NOMO-1 treated with dmso at 0.1 percent for 144 hours (cell line): ENCODE data around the gene CKS1B.

ENCODE experiments used
- DNase-seq: peaks from one replicate; lab custom pipeline; 2025; ENCODE audit not compliant: unreplicated experiment; lab: John Stamatoyannopoulos, UW

Gene CKS1B

GRCh38 chr1:154974102-154974807 lies at the start of gene CKS1B:
TSS of gene CKS1B (plus strand) at chr1:154974681. CDS start at chr1:154974746, 65 bp downstream.
- DNase-seq: peak; percentile 99

- no peak for DNase-seq
These were observed 48.9 kb upstream of the CKS1B start for GRCh38 chr1:154925335-154926170.

- DNase-seq: no peak
These were observed 48.3 kb upstream of the CKS1B start for GRCh38 chr1:154926201-154926600.

- no peak for DNase-seq
These were observed 42.5 kb upstream of the CKS1B start for GRCh38 chr1:154931940-154932487.

- DNase-seq: no peak
These were observed 40.0 kb upstream of the CKS1B start for GRCh38 chr1:154934358-154934948.

- DNase-seq: no peak
These were observed 38.5 kb upstream of the CKS1B start for GRCh38 chr1:154935749-154936554.

GRCh38 chr1:154936555-154937084 lies 37.9 kb upstream of the CKS1B start, which contains the start of gene PMVK:
TSS of gene PMVK (minus strand) at chr1:154936719. CDS start at chr1:154936685, 34 bp downstream.
- DNase-seq: peak; percentile 92

GRCh38 chr1:154937085-154937987 lies 37.1 kb upstream of the CKS1B start:
- DNase-seq: peak; percentile 92

- DNase-seq: no peak
These were observed 36.5 kb upstream of the CKS1B start for GRCh38 chr1:154937988-154938386.

- no peak for DNase-seq
These were observed 35.7 kb upstream of the CKS1B start for GRCh38 chr1:154938604-154939399.

GRCh38 chr1:154940213-154940560 lies 34.3 kb upstream of the CKS1B start:
- no peak for DNase-seq

GRCh38 chr1:154940651-154941194 lies 33.8 kb upstream of the CKS1B start:
- DNase-seq: no peak

- DNase-seq: no peak
These were observed 33.0 kb upstream of the CKS1B start for GRCh38 chr1:154941333-154942013.

- DNase-seq: peak; percentile 66
These were observed 30.7 kb upstream of the CKS1B start for GRCh38 chr1:154943649-154944400.

GRCh38 chr1:154944401-154945159 lies 29.9 kb upstream of the CKS1B start:
- DNase-seq: no peak
